Endothelial cell (in vitro differentiated cells): ENCODE results near the gene CPNE9. TPM values are rescaled to one million over a fixed set of nuclear protein-coding genes. Genes with fewer than 3 reads are reported as not detected.

Experiments
- DNase-seq: peaks from one replicate; pipeline ENCODE4 v3.0.0; 2021; ENCODE audit warnings: low spot score
- H3K27ac Mint-ChIP-seq: one replicate; pipeline ENCODE4 v1.8.0; 2021; ENCODE audit warnings: mixed read lengths, inconsistent platforms; ENCODE audit not compliant: unreplicated experiment
- H3K27me3 Mint-ChIP-seq: one replicate; pipeline ENCODE4 v1.8.0; 2021; ENCODE audit warnings: mild to moderate bottlenecking, moderate library complexity, mixed read lengths, inconsistent platforms; ENCODE audit not compliant: unreplicated experiment
- H3K36me3 Mint-ChIP-seq: one replicate; pipeline ENCODE4 v1.8.0; 2021; ENCODE audit warnings: mild to moderate bottlenecking, low read depth, mixed read lengths, inconsistent platforms; ENCODE audit not compliant: unreplicated experiment
- H3K4me1 Mint-ChIP-seq: one replicate; pipeline ENCODE4 v1.8.0; 2021; ENCODE audit warnings: mild to moderate bottlenecking, mixed read lengths, inconsistent platforms; ENCODE audit not compliant: unreplicated experiment
- H3K4me3 Mint-ChIP-seq: one replicate; pipeline ENCODE4 v1.8.0; 2021; ENCODE audit warnings: mild to moderate bottlenecking, mixed read lengths, inconsistent platforms; ENCODE audit not compliant: unreplicated experiment
- H3K9me3 Mint-ChIP-seq: one replicate; pipeline ENCODE4 v1.8.0; 2021; ENCODE audit warnings: mixed read lengths, inconsistent platforms; ENCODE audit not compliant: unreplicated experiment
- total RNA-seq: library from RNA; stranded (reverse); fragmentation: NEBNext Ultra II Directional; extraction: Animal tissue kit (Norgen Biotek cat#: 25700); gene quantifications from one replicate; pipeline ENCODE4 v1.2.1, GENCODE V29; 2021; ENCODE audit not compliant: unreplicated experiment
- TF ChIP-seq, protein P1 (sequence below): fragments of 200-600 bp; sonication (generic); IDR thresholded peaks from one replicate; pipeline ENCODE4 v1.5.0; 2021; ENCODE audit warnings: antibody characterized with exemption; ENCODE audit not compliant: unreplicated experiment

Gene CPNE9
- total RNA-seq, 1 donor from 2014 or later = 0.31 TPM

DNA sequence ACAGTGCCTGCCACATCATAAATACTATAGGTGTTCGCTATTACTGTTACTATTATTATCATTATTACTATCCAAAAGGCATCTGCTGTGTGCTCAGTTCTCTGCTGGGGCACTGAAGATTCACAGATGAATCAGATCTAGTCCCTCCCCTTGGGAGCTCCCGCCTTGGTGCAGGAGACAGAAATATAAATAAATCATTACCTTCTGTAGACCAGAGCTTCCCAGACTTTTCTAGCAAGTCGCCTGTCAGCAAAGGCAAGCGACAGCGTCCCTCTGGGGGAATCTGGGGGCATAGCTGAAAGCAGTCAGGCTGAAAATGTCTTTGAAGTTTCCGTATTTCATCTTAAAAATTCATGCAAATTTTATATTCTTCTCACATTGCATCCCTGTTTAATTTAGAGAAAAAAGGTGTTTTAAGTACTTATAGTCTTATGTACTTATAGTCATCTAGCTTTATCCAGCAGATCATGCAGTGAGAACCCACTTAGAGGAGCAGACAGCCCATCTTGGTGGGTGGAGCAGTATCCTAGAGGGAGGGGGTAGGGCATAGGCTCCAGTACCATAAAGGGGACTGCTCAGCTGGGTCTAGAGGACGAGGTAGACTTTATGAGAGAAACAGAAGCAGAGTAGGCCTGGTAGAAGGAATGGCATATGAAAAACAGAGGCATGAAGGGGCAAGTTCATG, 17.5 kb downstream of the CPNE9 start:
- H3K36me3 Mint-ChIP-seq = no peaks in the 10 kb centered on the region
- H3K9me3 Mint-ChIP-seq = no peaks in the 10 kb centered on the region
- peaks cover 3% of the 10 kb centered on the region for H3K27me3 Mint-ChIP-seq
- H3K27ac Mint-ChIP-seq = no peak overlapping the region
- TF ChIP-seq, protein P1, sequence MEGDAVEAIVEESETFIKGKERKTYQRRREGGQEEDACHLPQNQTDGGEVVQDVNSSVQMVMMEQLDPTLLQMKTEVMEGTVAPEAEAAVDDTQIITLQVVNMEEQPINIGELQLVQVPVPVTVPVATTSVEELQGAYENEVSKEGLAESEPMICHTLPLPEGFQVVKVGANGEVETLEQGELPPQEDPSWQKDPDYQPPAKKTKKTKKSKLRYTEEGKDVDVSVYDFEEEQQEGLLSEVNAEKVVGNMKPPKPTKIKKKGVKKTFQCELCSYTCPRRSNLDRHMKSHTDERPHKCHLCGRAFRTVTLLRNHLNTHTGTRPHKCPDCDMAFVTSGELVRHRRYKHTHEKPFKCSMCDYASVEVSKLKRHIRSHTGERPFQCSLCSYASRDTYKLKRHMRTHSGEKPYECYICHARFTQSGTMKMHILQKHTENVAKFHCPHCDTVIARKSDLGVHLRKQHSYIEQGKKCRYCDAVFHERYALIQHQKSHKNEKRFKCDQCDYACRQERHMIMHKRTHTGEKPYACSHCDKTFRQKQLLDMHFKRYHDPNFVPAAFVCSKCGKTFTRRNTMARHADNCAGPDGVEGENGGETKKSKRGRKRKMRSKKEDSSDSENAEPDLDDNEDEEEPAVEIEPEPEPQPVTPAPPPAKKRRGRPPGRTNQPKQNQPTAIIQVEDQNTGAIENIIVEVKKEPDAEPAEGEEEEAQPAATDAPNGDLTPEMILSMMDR = no peak
- H3K4me1 Mint-ChIP-seq = no peaks in the 10 kb centered on the region
- DNase-seq = no peak
- no peak overlapping the region for H3K4me3 Mint-ChIP-seq

DNA sequence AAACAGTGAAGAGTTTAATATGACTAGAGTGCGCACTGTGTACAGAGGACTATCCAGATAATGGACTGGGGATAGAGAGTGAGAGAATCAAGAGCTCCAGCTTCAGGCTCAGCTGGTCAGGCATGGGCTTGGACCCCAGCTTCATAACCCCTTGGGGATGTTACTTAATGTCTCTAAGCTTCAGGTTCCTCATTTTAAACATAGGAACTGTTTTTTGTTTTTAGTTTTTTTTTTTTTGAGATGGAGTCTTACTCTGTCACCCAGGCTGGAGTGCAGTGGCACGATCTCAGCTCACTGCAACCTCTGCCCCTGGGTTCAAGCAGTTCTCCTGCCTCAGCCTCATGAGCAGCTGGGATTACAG, 18.0 kb downstream of the CPNE9 start:
- no peaks in the 10 kb centered on the region for H3K9me3 Mint-ChIP-seq
- no peak overlapping the region for H3K4me3 Mint-ChIP-seq
- DNase-seq = no peak
- H3K27me3 Mint-ChIP-seq = peaks cover 3% of the 10 kb centered on the region
- TF ChIP-seq, protein P1 = no peak
- no peaks in the 10 kb centered on the region for H3K36me3 Mint-ChIP-seq
- no peaks in the 10 kb centered on the region for H3K4me1 Mint-ChIP-seq
- no peak overlapping the region for H3K27ac Mint-ChIP-seq

DNA sequence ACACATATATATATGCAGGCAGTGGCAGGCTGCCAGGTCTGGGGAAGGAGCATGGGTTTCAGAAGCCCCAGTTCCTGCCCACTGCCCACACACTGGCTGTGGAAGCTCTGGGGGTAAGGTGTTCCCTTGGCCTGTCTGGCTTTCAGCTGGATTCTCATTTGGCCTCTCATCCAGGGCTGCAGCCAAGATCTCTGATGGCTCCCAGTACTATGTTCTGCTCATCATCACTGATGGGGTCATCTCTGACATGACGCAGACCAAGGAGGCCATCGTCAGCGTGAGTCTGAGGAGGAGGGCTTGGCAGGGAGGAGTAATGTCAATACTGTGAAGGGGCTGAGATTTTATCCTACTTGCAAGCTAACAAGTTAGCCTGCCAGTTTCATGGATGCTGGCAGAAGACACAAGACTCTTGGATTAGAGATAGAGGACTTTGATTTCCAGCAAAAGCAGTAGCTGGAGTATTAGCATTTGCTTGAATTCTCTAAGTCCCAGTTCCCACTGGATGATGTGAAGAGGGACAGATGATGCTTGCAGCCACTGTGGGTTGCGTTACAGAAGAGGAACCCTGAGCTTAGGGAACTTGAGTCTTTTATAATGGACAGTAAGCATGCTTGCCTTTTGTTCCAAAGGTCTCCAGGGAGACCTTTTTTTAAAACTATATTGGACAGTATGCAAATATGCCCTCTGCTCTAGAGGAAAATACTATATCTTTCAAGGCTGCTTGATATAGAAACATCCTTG, 22.3 kb downstream of the CPNE9 start:
- TF ChIP-seq, protein P1 = no peak
- no peak for DNase-seq
- H3K4me3 Mint-ChIP-seq = no peak overlapping the region
- H3K27ac Mint-ChIP-seq = no peak overlapping the region
- H3K27me3 Mint-ChIP-seq = peaks cover 11% of the 10 kb centered on the region
- peaks cover 22% of the 10 kb centered on the region for H3K4me1 Mint-ChIP-seq
- no peaks in the 10 kb centered on the region for H3K9me3 Mint-ChIP-seq
- H3K36me3 Mint-ChIP-seq = peaks cover 5% of the 10 kb centered on the region

DNA sequence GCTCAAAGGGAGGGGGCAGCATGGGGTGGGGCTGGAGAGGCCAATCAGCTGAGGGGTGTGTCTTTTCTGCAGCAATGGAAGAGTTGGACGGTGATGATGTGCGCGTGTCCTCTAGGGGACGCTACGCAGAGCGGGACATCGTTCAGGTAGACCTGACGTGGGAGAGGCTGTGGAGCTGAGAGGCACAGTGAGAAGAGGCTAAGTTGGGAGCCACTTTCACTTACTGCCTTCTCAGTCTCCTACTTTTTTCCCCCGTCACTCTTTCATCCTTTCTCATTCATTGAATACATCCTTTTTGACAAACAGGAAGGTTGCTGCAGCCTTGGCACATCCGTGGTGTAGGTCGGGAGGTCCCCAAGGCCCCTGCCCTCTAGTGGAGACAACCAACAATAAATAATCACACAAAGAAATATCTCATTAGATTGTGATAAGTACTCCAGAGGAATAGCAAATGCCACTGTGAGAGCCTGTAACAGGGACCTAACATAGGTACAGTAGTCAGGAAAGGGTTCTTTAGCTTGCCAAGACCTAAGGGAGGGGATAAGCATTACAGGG, 23.5 kb downstream of the CPNE9 start:
- DNase-seq = peak; percentile 51
- TF ChIP-seq, protein P1 = peak; percentile 75
- Mint-ChIP-seq H3K27ac (peak overlapping the region; percentile 2), H3K4me1 (peaks cover 22% of the 10 kb centered on the region), H3K27me3 (peaks cover 13% of the 10 kb centered on the region), H3K9me3 (no peaks in the 10 kb centered on the region), H3K4me3 (peak overlapping the region; percentile 42), H3K36me3 (peaks cover 5% of the 10 kb centered on the region)

DNA sequence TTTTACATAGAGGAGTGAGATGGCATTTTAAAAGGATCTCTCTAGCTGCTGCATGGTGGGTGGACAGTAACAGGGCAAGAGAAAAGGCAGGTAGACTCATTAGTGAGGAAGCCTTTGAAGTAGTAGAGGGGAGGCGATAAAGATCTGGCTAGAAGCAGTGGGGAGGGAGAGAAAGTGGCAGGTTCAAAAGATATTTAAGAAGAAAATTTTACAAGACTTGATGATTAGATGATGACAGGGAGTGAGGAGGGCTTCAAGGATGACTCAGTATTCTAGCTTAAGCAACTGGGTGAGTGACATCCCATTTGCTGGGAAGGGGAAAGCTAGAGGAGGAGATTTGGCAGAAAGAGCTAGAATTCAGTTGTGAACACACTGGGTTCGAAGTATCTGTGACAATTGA, 24.1 kb downstream of the CPNE9 start:
- no peak overlapping the region for H3K4me3 Mint-ChIP-seq
- H3K4me1 Mint-ChIP-seq = peaks cover 27% of the 10 kb centered on the region
- peak overlapping the region; percentile 2 for H3K27ac Mint-ChIP-seq
- no peak for DNase-seq
- TF ChIP-seq, protein P1 = no peak
- no peaks in the 10 kb centered on the region for H3K9me3 Mint-ChIP-seq
- peaks cover 18% of the 10 kb centered on the region for H3K27me3 Mint-ChIP-seq
- H3K36me3 Mint-ChIP-seq = peaks cover 8% of the 10 kb centered on the region
